ENCODE data around the gene DOCK6.

Gene DOCK6

DNA sequence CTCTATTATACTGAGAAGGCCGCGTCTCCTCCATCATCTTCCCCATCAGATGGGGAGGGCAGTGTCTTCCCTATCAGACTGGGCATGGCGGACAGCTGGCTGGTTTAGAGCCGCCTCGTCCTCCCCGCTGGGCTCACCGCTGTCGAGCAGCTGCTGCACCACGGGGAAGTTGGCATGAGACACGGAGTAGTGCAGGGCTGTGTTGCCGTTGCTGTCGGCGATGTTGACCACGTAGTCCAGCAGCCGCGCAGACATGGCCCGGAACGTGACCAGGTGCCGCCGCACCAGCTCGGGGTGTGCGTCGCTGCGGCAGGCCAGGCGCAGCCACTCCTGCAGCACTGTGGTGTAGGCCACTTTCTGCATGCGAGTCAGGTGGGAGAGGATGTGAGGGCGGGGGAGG is 88.0 kb downstream of the DOCK6 start:
- H2BK12ac ChIP-seq (ENCODE audit: low read length), result no peak overlapping the region
- no CpG with 5 or more reads among the region's 27 CpGs for WGBS (ENCODE audit: extremely low coverage, insufficient coverage, insufficient read length)
- no peaks in the 10 kb centered on the region for H3K27me3 ChIP-seq (ENCODE audit: insufficient read depth, low read length)
- H2BK5ac ChIP-seq (ENCODE audit: low read depth, low read length, poor library complexity), result no peak overlapping the region
- peaks cover 50 to 58% of the 10 kb centered on the region in 2 experiments for H3K36me3 ChIP-seq (ENCODE audit: control insufficient read depth in 1 of 2, insufficient read depth in 2 of 2, low read length in 2 of 2)
- H3K23ac ChIP-seq (ENCODE audit: low read length), result no peak overlapping the region
- H3K18ac ChIP-seq (ENCODE audit: low read length), result no peak overlapping the region
- no peak overlapping the region for H3K14ac ChIP-seq (ENCODE audit: low read length)
- no peak overlapping the region for H3K4ac ChIP-seq (ENCODE audit: low read depth, low read length)
- H3K4me1 ChIP-seq (ENCODE audit: control insufficient read depth in 1 of 2, insufficient read depth in 2 of 2, low read length in 2 of 2), result no peaks in the 10 kb centered on the region
- H3K79me2 ChIP-seq (ENCODE audit: control insufficient read depth, insufficient read depth, low read length, poor library complexity), result no peaks in the 10 kb centered on the region
- H2AK5ac ChIP-seq (ENCODE audit: low read length), result no peak overlapping the region
- no peak overlapping the region for H3K4me3 ChIP-seq (ENCODE audit: low read depth, low read length)
- H3K4me2 ChIP-seq (ENCODE audit: low read length), result no peak overlapping the region
- no peak overlapping the region for H4K8ac ChIP-seq (ENCODE audit: low read depth, low read length)
- H4K12ac ChIP-seq (ENCODE audit: low read depth, low read length), result no peak overlapping the region
- peaks cover 5% of the 10 kb centered on the region for H3K9me3 ChIP-seq (ENCODE audit: insufficient read depth, low read depth, low read length)
- no peaks in the 10 kb centered on the region for H3K79me1 ChIP-seq (ENCODE audit: low read length)
- H2AFZ ChIP-seq (ENCODE audit: insufficient read depth, low read length, poor library complexity), result no peak overlapping the region
- H2BK120ac ChIP-seq (ENCODE audit: insufficient read depth, low read length, poor library complexity), result no peak overlapping the region
- H3K9ac ChIP-seq (ENCODE audit: low read length), result no peak overlapping the region
- H4K91ac ChIP-seq (ENCODE audit: low read depth, low read length), result no peak overlapping the region
- DNase-seq, result no peak
- no peak overlapping the region for H3K27ac ChIP-seq (ENCODE audit: low read depth, low read length)

DNA sequence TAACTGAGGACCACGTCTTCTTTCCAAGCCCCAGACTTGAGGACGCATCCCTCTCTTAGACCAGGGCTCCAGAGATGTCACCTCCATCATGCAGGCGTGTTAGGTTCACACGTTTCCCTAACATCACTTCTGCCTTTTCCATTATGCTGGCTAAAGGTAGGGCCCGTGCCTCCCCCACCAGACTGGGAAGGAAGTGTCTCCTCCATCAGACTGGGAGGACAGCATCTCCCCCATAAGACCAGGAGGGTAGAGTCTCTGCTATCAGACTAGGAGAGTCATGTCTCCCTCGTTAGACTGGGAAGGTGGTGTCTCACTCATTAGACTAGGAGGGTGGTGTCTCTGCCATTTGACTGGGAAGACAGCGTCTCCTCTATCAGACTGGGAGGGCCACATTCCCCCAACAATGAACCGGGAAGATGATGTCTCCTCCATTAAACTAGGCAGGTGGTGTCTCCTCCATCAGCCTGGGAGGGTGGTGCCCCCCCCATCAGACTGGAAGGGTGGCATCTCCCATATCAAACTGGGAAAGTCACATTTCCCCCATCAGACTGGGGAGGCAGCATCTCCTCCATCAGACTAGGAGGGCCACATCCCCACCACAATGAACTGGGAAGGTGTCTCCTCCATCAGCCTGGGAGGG is 88.7 kb downstream of the DOCK6 start:
- Histone ChIP-seq H3K4ac (ENCODE audit: low read depth, low read length) (no peak overlapping the region), H2AFZ (ENCODE audit: insufficient read depth, low read length, poor library complexity) (no peak overlapping the region), H3K18ac (ENCODE audit: low read length) (no peak overlapping the region), H4K8ac (ENCODE audit: low read depth, low read length) (no peak overlapping the region), H3K79me1 (ENCODE audit: low read length) (no peaks in the 10 kb centered on the region), H4K12ac (ENCODE audit: low read depth, low read length) (no peak overlapping the region), H3K27ac (ENCODE audit: low read depth, low read length) (no peak overlapping the region), H3K27me3 (ENCODE audit: insufficient read depth, low read length) (no peaks in the 10 kb centered on the region), H3K9me3 (ENCODE audit: insufficient read depth, low read depth, low read length) (peaks cover 5% of the 10 kb centered on the region), H2AK5ac (ENCODE audit: low read length) (no peak overlapping the region), H3K4me2 (ENCODE audit: low read length) (no peak overlapping the region), H4K91ac (ENCODE audit: low read depth, low read length) (no peak overlapping the region), H3K36me3 (ENCODE audit: control insufficient read depth in 1 of 2, insufficient read depth in 2 of 2, low read length in 2 of 2) (peaks cover 50 to 57% of the 10 kb centered on the region in 2 experiments), H2BK12ac (ENCODE audit: low read length) (no peak overlapping the region), H3K9ac (ENCODE audit: low read length) (no peak overlapping the region), H3K79me2 (ENCODE audit: control insufficient read depth, insufficient read depth, low read length, poor library complexity) (no peaks in the 10 kb centered on the region), H3K4me3 (ENCODE audit: low read depth, low read length) (no peak overlapping the region), H3K4me1 (ENCODE audit: control insufficient read depth in 1 of 2, insufficient read depth in 2 of 2, low read length in 2 of 2) (no peaks in the 10 kb centered on the region), H3K14ac (ENCODE audit: low read length) (no peak overlapping the region), H2BK120ac (ENCODE audit: insufficient read depth, low read length, poor library complexity) (no peak overlapping the region), H2BK5ac (ENCODE audit: low read depth, low read length, poor library complexity) (no peak overlapping the region), H3K23ac (ENCODE audit: low read length) (no peak overlapping the region)
- WGBS (ENCODE audit: extremely low coverage, insufficient coverage, insufficient read length), result no CpG with 5 or more reads among the region's 8 CpGs
- DNase-seq, result no peak

- no CpG with 5 or more reads among the region's 6 CpGs for WGBS (ENCODE audit: extremely low coverage, insufficient coverage, insufficient read length)
- H3K18ac ChIP-seq (ENCODE audit: low read length), result no peak overlapping the region
- H3K23ac ChIP-seq (ENCODE audit: low read length), result no peak overlapping the region
- H2BK12ac ChIP-seq (ENCODE audit: low read length), result no peak overlapping the region
- no peaks in the 10 kb centered on the region for H3K79me2 ChIP-seq (ENCODE audit: control insufficient read depth, insufficient read depth, low read length, poor library complexity)
- H3K4me2 ChIP-seq (ENCODE audit: low read length), result no peak overlapping the region
- H3K4ac ChIP-seq (ENCODE audit: low read depth, low read length), result no peak overlapping the region
- no peak overlapping the region for H3K27ac ChIP-seq (ENCODE audit: low read depth, low read length)
- H4K12ac ChIP-seq (ENCODE audit: low read depth, low read length), result no peak overlapping the region
- H3K36me3 ChIP-seq (ENCODE audit: control insufficient read depth in 1 of 2, insufficient read depth in 2 of 2, low read length in 2 of 2), result peaks cover 51 to 53% of the 10 kb centered on the region in 2 experiments
- no peak for DNase-seq
- no peak overlapping the region for H2AFZ ChIP-seq (ENCODE audit: insufficient read depth, low read length, poor library complexity)
- no peak overlapping the region for H3K4me3 ChIP-seq (ENCODE audit: low read depth, low read length)
- H2BK5ac ChIP-seq (ENCODE audit: low read depth, low read length, poor library complexity), result no peak overlapping the region
- H2BK120ac ChIP-seq (ENCODE audit: insufficient read depth, low read length, poor library complexity), result no peak overlapping the region
- no peak overlapping the region for H2AK5ac ChIP-seq (ENCODE audit: low read length)
- peaks cover 3% of the 10 kb centered on the region for H3K9me3 ChIP-seq (ENCODE audit: insufficient read depth, low read depth, low read length)
- H3K79me1 ChIP-seq (ENCODE audit: low read length), result no peaks in the 10 kb centered on the region
- H3K14ac ChIP-seq (ENCODE audit: low read length), result no peak overlapping the region
- no peak overlapping the region for H4K91ac ChIP-seq (ENCODE audit: low read depth, low read length)
- H4K8ac ChIP-seq (ENCODE audit: low read depth, low read length), result no peak overlapping the region
- no peaks in the 10 kb centered on the region for H3K4me1 ChIP-seq (ENCODE audit: control insufficient read depth in 1 of 2, insufficient read depth in 2 of 2, low read length in 2 of 2)
- H3K9ac ChIP-seq (ENCODE audit: low read length), result no peak overlapping the region
- no peaks in the 10 kb centered on the region for H3K27me3 ChIP-seq (ENCODE audit: insufficient read depth, low read length)
These were observed 89.7 kb downstream of the DOCK6 start for GRCh38 chr19:11172576-11172975.

GRCh38 chr19:11171144-11171543 is 91.2 kb downstream of the DOCK6 start:
- Histone ChIP-seq H3K4me3 (ENCODE audit: low read depth, low read length) (no peak overlapping the region), H4K8ac (ENCODE audit: low read depth, low read length) (no peak overlapping the region), H4K12ac (ENCODE audit: low read depth, low read length) (no peak overlapping the region), H3K36me3 (ENCODE audit: control insufficient read depth in 1 of 2, insufficient read depth in 2 of 2, low read length in 2 of 2) (peaks cover 50 to 52% of the 10 kb centered on the region in 2 experiments), H3K4me1 (ENCODE audit: control insufficient read depth in 1 of 2, insufficient read depth in 2 of 2, low read length in 2 of 2) (no peaks in the 10 kb centered on the region), H3K79me2 (ENCODE audit: control insufficient read depth, insufficient read depth, low read length, poor library complexity) (no peaks in the 10 kb centered on the region), H2BK120ac (ENCODE audit: insufficient read depth, low read length, poor library complexity) (no peak overlapping the region), H3K4ac (ENCODE audit: low read depth, low read length) (no peak overlapping the region), H2BK12ac (ENCODE audit: low read length) (no peak overlapping the region), H2AFZ (ENCODE audit: insufficient read depth, low read length, poor library complexity) (no peak overlapping the region), H3K79me1 (ENCODE audit: low read length) (no peaks in the 10 kb centered on the region), H3K14ac (ENCODE audit: low read length) (no peak overlapping the region), H3K18ac (ENCODE audit: low read length) (no peak overlapping the region), H3K27ac (ENCODE audit: low read depth, low read length) (no peak overlapping the region), H3K4me2 (ENCODE audit: low read length) (no peak overlapping the region), H3K27me3 (ENCODE audit: insufficient read depth, low read length) (no peaks in the 10 kb centered on the region), H3K9me3 (ENCODE audit: insufficient read depth, low read depth, low read length) (peaks cover 4% of the 10 kb centered on the region), H4K91ac (ENCODE audit: low read depth, low read length) (no peak overlapping the region), H2BK5ac (ENCODE audit: low read depth, low read length, poor library complexity) (no peak overlapping the region), H3K9ac (ENCODE audit: low read length) (no peak overlapping the region), H3K23ac (ENCODE audit: low read length) (no peak overlapping the region), H2AK5ac (ENCODE audit: low read length) (no peak overlapping the region)
- no peak for DNase-seq
- no CpG with 5 or more reads among the region's 5 CpGs for WGBS (ENCODE audit: extremely low coverage, insufficient coverage, insufficient read length)
